HEK293 (cell line): ENCODE results near the gene SYNDIG1L.

Experiments used
- GLI4 ChIP-seq: fragments of 450-650 bp; formaldehyde crosslinking; IDR thresholded peaks from 2 replicates; pipeline ENCODE4 v1.5.1; 2016; ENCODE audit warnings: missing biosample characterization, missing genetic modification characterization
- ZNF629 ChIP-seq: fragments of 450-650 bp; formaldehyde crosslinking; IDR thresholded peaks from 2 replicates; pipeline ENCODE4 v1.5.1; 2017; ENCODE audit warnings: missing biosample characterization, missing genetic modification characterization
- ZNF692 ChIP-seq: fragments of 450-650 bp; formaldehyde crosslinking; IDR thresholded peaks from 2 replicates; pipeline ENCODE4 v1.5.1; 2016; ENCODE audit warnings: missing biosample characterization, missing genetic modification characterization

GRCh38 chr14:74362361-74362915 is 63.6 kb downstream of the SYNDIG1L start:
- no peak for TF ChIP-seq GLI4
- no peak for TF ChIP-seq ZNF692
- no peak for TF ChIP-seq ZNF629
